HepG2 (cell line): ENCODE results near the gene CARD9. TPM values are rescaled to one million over a fixed set of nuclear protein-coding genes. Genes with fewer than 3 reads are reported as not detected.

ENCODE experiments used
- ATAC-seq: fragments of 200-7000 bp; cut with Tn5 transposase; 3 replicates; pipeline ENCODE4 v1.9.1; 2020; ENCODE audit warnings: mild to moderate bottlenecking, moderate library complexity
- BruUV-seq: library from RNA; stranded (reverse); fragments of 400-500 nt; replicated peaks from 2 replicates; lab custom pipeline; 2021; lab: Mats Ljungman, UMichigan
- CTCF ChIA-PET: fragments of 300-600 bp; formaldehyde crosslinking; extraction: SDS; loops from one replicate; lab custom pipeline; 2021; ENCODE audit warnings: low total read pairs, inconsistent platforms, low intra/inter-chr PET ratio; lab: Yijun Ruan, JAX
- POLR2A ChIA-PET: fragments of 350-600 bp; sonication (Branson Sonifier 250); formaldehyde crosslinking; loops from one replicate; lab custom pipeline; 2020; ENCODE audit warnings: antibody characterized with exemption, inconsistent platforms; lab: Yijun Ruan, JAX
- DNase-seq: peaks from one replicate; pipeline ENCODE4 v3.0.0-alpha.2; 2015; ENCODE audit warnings: low spot score
- FAIRE-seq: peaks from 3 replicates; lab custom pipeline; 2011; peaks lifted over from hg19 to GRCh38; lab: Jason Lieb, UNC
- H2AFZ ChIP-seq: one replicate; pipeline ENCODE4 v1.6.1; 2011; ENCODE audit warnings: low read length, inconsistent platforms
- H3K27ac ChIP-seq: fragments of 300-600 bp; 3 replicates; pipeline ENCODE4 v1.8.0; 2011; ENCODE audit warnings: mixed run types, mild to moderate bottlenecking, mixed read lengths, low read length, inconsistent platforms; ENCODE audit not compliant: insufficient read depth; ENCODE audit errors: extremely low read length
- H3K27me3 ChIP-seq, 2 experiments: fragments of 200-600 bp in 1 of 2; 2 replicates in 1 of 2; 3 replicates in 1 of 2; pipeline versions ENCODE4 v1.6.0 to v1.8.0; 2011; ENCODE audit warnings: low read length in 2 of 2, mild to moderate bottlenecking in 2 of 2, moderate library complexity in 2 of 2, inconsistent platforms in 1 of 2; ENCODE audit not compliant: insufficient read depth in 2 of 2, control insufficient read depth in 1 of 2
- H3K36me3 ChIP-seq, 2 experiments: fragments of 200-600 bp in 1 of 2; replicated peaks in 1 of 2; 2 replicates in 1 of 2; 3 replicates in 1 of 2; pipeline versions ENCODE4 v1.5.1 to v1.8.0; 2011; ENCODE audit warnings: low read length in 2 of 2, inconsistent platforms in 1 of 2; ENCODE audit not compliant: insufficient read depth in 2 of 2, control insufficient read depth in 1 of 2
- H3K4me1 ChIP-seq: 2 replicates; pipeline ENCODE4 v1.5.1; 2012; ENCODE audit warnings: low read length, inconsistent platforms; ENCODE audit not compliant: insufficient read depth
- H3K4me2 ChIP-seq: 2 replicates; pipeline ENCODE4 v1.6.0; 2011; ENCODE audit warnings: low read depth, low read length, inconsistent platforms
- H3K4me3 ChIP-seq, 3 experiments: fragments of 200-600 bp in 1 of 3; sonication (generic), shearing (Covaris generic) in 1 of 3; replicated peaks in 1 of 3; 2 replicates each; pipeline ENCODE4 v1.5.1; 2011 to 2016; ENCODE audit warnings: low read length in 3 of 3, inconsistent platforms in 2 of 3, low read depth in 2 of 3, mild to moderate bottlenecking in 2 of 3, control low read depth in 1 of 3, mixed read lengths in 1 of 3; ENCODE audit not compliant: insufficient read depth in 1 of 3
- H3K79me2 ChIP-seq: one replicate; pipeline ENCODE4 v1.6.1; 2011; ENCODE audit warnings: low read length, inconsistent platforms; ENCODE audit not compliant: insufficient read depth
- H3K9ac ChIP-seq: 2 replicates; pipeline ENCODE4 v1.6.0; 2011; ENCODE audit warnings: mild to moderate bottlenecking, low read depth, low read length, inconsistent platforms; ENCODE audit not compliant: insufficient read depth
- H3K9me3 ChIP-seq: 2 replicates; pipeline ENCODE4 v1.5.1; 2012; ENCODE audit warnings: mild to moderate bottlenecking, low read length
- H4K20me1 ChIP-seq: 2 replicates; pipeline ENCODE4 v1.6.0; 2011; ENCODE audit warnings: inconsistent platforms, mild to moderate bottlenecking, low read length, moderate library complexity; ENCODE audit not compliant: insufficient read depth
- GABPB1 ChIP-seq: IDR thresholded peaks from 2 replicates; pipeline ENCODE4 v1.6.1; 2016; ENCODE audit warnings: mild to moderate bottlenecking, missing genetic modification reagents, moderate library complexity, missing compliant biosample characterization
- HIC2 ChIP-seq: sonication (generic); formaldehyde crosslinking; IDR thresholded peaks from 2 replicates; pipeline ENCODE4 v1.9.0; 2022; ENCODE audit warnings: low read depth, missing genetic modification reagents
- HNRNPL ChIP-seq: fragments of 200-400 bp; formaldehyde crosslinking; IDR thresholded peaks from 2 replicates; pipeline ENCODE4 v1.6.1; 2017; ENCODE audit warnings: mild to moderate bottlenecking, low read depth, low read length
- RARA ChIP-seq: IDR thresholded peaks from 2 replicates; pipeline ENCODE4 v1.6.1; 2016; ENCODE audit warnings: missing genetic modification reagents, missing compliant biosample characterization
- RXRB ChIP-seq: IDR thresholded peaks from 2 replicates; pipeline ENCODE4 v1.6.1; 2016; ENCODE audit warnings: borderline replicate concordance, missing genetic modification reagents, missing compliant biosample characterization
- SRSF1 ChIP-seq: fragments of 200-400 bp; formaldehyde crosslinking; optimal IDR thresholded peaks from 2 replicates; pipeline ENCODE3; 2017; ENCODE audit warnings: mild to moderate bottlenecking, low read depth, low read length, moderate library complexity
- THRA ChIP-seq: sonication (generic); formaldehyde crosslinking; IDR thresholded peaks from 2 replicates; pipeline ENCODE4 v1.4.0; 2020; ENCODE audit warnings: missing genetic modification reagents, borderline replicate concordance
- U2AF2 ChIP-seq: fragments of 200-400 bp; formaldehyde crosslinking; IDR thresholded peaks from 2 replicates; pipeline ENCODE4 v1.6.1; 2017; ENCODE audit warnings: low read depth, mild to moderate bottlenecking, low read length
- ZNF235 ChIP-seq: sonication (generic); formaldehyde crosslinking; IDR thresholded peaks from 2 replicates; pipeline ENCODE4 v1.8.1; 2023; ENCODE audit warnings: mild to moderate bottlenecking, missing genetic modification reagents, borderline replicate concordance
- ZNF251 ChIP-seq: sonication (generic); formaldehyde crosslinking; IDR thresholded peaks from 2 replicates; pipeline ENCODE4 v1.9.0; 2021; ENCODE audit warnings: mild to moderate bottlenecking, missing genetic modification reagents
- ZNF687 ChIP-seq: sonication (generic); formaldehyde crosslinking; IDR thresholded peaks from 2 replicates; pipeline ENCODE4 v1.5.1; 2020; ENCODE audit warnings: mild to moderate bottlenecking, missing genetic modification reagents, moderate library complexity
- WGBS: methylation state at CpG from one replicate; pipeline ENCODE4 v1.1.6; 2017; ENCODE audit warnings: low lambda C conversion rate; 5-methylcytosine and 5-hydroxymethylcytosine counted together
- in situ Hi-C: cut with HindIII; loops from 2 replicates; pipeline ENCODE4 v1.10.0; 2017; ENCODE audit warnings: low pct_unique_long_range_greater_than_20kb; ENCODE audit not compliant: extremely low pct_ligation_motif_present
- intact Hi-C: fragments of 100-400 bp; cut with micrococcal nuclease; formaldehyde crosslinking; loops from one replicate; pipeline ENCODE4 v1.10.0; 2022; ENCODE audit not compliant: unreplicated experiment
- polyA plus RNA-seq, 8 experiments: library from polyadenylated mRNA; depleted of rRNA in 3 of 8; stranded (reverse) in 7 of 8; unstranded in 1 of 8; fragments of >200 nt; fragmentation: Illumina TruSeq in 4 of 8; extraction: Trizol in 4 of 8; gene quantifications; 2 replicates each; pipeline versions ENCODE4 v1.2.1 to v1.2.3, GENCODE V29; 2011 to 2016; ENCODE audit warnings: low read depth in 4 of 8, missing spikeins in 1 of 8, mixed read lengths in 1 of 8; ENCODE audit not compliant: insufficient read depth in 1 of 8
- total RNA-seq, 5 experiments: library from RNA; depleted of rRNA; stranded (reverse); fragments of >200 nt; fragmentation: Illumina TruSeq; extraction: Trizol; gene quantifications; 2 replicates each; pipeline ENCODE4 v1.2.3, GENCODE V29; 2016; ENCODE audit warnings: low read depth in 1 of 5

Gene CARD9
- total and polyA plus RNA-seq, 2 of the 13 experiments (the other 11 are each of a cell fraction or from before 2014, with no cell fraction given), result 3.3 to 7.4 TPM

GRCh38 chr9:136316896-136317676 lies 56.4 kb downstream of the CARD9 start:
- DNase-seq, result no peak
- in situ Hi-C loops (no loop called here), intact Hi-C loops (no loop called here)
- FAIRE-seq, result no peak
- no TSS peak for BruUV-seq
- Histone ChIP-seq H3K27me3 (peaks cover 4 to 8% of the 10 kb centered on the region in 2 experiments; a peak in 4 of 5 replicates), H3K27ac (no peak overlapping the region), H3K4me3 (no peak overlapping the region; a peak in 1 of 6 replicates), H3K9me3 (peaks cover 16% of the 10 kb centered on the region), H3K4me2 (peak overlapping the region; percentile 14; the same call in 1 of the 2 replicates), H3K4me1 (peaks cover 25% of the 10 kb centered on the region), H2AFZ (no peak overlapping the region), H3K79me2 (no peaks in the 10 kb centered on the region), H4K20me1 (no peaks in the 10 kb centered on the region), H3K9ac (no peak overlapping the region), H3K36me3 (no peaks in the 10 kb centered on the region)
- TF ChIP-seq HIC2 (CRISPR knock-in tag) (0 out of 2 replicates have a peak, but pooled peaks have one; percentile 12), GABPB1 (CRISPR knock-in tag) (0 out of 2 replicates have a peak, but pooled peaks have one; percentile 17), THRA (peak; percentile 77; the same call in 1 of the 2 replicates), HNRNPL (peak; percentile 61; the same call in 1 of the 2 replicates), U2AF2 (no peak), RARA (CRISPR knock-in tag) (0 out of 2 replicates have a peak, but pooled peaks have one; percentile 10), RXRB (CRISPR knock-in tag) (peak; percentile 53; the same call in 1 of the 2 replicates), ZNF687 (CRISPR knock-in tag) (peak; percentile 29), ZNF235 (CRISPR knock-in tag) (no peak), SRSF1 (no peak), ZNF251 (CRISPR knock-in tag) (no peak)
- 23% methylated on average over 8 of the region's 13 CpGs for WGBS
- POLR2A ChIA-PET, result no interaction called here
- peak; percentile 52 for ATAC-seq
- CTCF ChIA-PET, result no interaction called here
